Measurements from ENCODE around the gene SSH3.
"Not testable (repeated sequence)": the region's sequence is repeated elsewhere in the genome, so short reads cannot be mapped to it uniquely, and the experiment has no call there.

Gene SSH3

DNA sequence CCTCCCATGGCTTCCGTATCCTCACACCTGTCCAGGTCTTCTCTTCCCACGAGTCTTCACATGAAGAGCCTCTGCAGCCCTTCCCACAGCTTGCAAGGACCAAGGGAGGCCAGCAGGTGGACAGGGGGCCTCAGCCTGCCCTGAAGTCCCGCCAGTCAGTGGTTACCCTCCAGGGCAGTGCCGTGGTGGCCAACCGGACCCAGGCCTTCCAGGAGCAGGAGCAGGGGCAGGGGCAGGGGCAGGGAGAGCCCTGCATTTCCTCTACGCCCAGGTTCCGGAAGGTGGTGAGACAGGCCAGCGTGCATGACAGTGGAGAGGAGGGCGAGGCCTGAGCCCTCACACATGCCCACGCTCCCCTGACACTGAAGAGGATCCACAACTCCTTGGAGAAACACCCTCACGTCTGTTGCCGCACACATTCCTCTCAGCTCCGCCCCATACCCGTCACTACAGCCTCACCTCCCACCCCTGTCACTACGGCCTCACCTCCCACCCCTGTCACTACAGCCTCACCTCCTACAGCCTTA lies 8.3 kb downstream of the SSH3 start:
- no peak for DNase-seq (ENCODE audit: low read depth in 2 of 2)

DNA sequence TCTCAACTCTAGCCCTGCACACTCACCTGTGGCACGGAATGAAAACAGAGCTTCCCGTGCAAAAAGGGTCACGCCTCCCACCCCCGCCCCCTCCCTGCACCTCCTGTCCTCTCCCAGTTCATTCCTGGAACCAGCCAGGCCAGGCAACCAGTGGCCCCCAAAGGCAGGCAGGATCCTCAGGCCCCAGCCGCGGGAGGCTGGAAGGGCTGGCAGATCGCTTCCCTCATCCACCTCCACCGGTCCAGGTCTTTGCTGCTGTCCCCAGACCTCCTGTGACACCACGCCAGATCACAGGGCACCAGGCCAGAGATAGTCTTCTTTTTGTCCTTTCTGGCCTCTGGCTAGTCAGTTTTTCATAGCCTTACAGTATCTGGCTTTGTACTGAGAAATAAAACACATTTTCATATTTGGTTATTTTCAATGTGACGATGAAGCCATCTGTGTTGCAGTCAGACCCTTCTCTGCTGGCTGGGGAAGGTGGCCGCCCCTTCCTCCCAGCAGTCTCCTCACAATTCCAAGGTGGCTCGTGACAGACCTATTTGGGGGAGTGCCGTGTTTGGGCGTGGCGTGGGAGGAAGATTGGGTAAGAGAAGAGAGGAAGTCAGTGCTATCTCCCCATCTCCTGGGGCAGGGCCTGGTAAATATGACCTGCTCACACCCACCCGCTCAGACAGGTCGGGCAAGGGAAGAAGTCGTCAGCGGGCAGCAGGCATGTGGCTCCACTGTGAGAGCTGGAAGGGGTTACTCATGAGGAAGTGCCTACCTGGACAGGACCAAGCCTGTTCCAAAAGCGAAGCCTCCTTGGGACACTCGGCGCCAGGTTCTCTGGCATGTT lies 9.1 kb downstream of the SSH3 start:
- DNase-seq (ENCODE audit: low read depth in 2 of 2), result no peak

DNA sequence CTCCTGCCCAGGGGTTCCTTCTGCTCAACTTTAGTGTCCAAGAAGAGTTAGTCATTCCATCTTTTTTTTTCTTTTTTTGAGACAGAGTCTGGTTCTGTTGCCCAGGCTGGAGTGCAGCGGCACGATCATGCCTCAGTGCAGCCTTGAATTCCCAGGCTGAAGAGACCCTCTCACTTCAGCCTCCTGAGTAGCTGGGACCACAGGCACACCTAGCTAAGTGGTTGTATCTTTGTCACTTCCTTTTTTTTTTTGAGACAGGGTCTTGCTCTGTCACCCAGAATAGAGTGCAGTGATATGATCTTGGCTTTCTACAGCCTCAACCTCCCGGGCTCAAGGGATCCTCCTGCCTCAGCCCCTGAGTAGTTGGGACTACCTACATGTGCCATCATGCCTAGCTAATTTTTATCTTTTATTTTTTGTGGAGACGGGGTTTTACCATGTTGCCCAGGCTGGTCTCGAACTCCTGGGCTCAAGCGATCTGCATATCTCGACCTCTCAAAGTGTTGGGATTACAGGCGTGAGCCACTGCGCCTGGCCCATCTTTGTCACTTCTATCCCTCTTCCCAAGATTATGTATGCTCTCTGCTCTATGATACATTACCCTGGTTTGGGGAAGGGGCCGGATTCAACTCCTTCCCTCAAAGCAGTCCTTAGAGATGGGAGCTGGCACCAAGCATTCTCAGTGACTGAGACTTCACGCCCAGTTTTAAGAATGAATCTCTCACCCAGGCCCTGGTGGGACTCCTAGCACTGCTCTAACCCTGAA lies 10.0 kb downstream of the SSH3 start:
- no peak for DNase-seq (ENCODE audit: low read depth in 2 of 2)

DNA sequence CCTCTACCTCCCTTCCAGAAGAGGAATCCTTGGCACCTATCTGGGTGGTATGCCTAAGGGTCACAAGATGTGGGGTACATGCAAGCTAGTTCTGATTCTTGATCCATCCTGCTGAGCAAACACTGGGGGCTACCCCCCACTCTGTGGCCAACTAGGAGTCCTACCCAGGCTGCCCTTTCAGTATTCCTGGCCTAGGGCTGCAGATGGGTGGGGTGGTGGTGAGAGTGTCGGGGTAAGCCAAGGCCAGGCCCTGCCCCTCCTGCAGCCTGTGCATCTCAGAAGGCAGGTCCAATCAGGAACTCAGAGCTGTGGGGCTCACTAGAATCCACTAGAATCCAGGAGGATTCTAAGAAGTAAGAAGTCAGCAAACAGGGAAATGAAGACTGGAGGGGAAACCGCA lies 10.9 kb downstream of the SSH3 start:
- DNase-seq (ENCODE audit: low read depth in 2 of 2), result no peak

DNA sequence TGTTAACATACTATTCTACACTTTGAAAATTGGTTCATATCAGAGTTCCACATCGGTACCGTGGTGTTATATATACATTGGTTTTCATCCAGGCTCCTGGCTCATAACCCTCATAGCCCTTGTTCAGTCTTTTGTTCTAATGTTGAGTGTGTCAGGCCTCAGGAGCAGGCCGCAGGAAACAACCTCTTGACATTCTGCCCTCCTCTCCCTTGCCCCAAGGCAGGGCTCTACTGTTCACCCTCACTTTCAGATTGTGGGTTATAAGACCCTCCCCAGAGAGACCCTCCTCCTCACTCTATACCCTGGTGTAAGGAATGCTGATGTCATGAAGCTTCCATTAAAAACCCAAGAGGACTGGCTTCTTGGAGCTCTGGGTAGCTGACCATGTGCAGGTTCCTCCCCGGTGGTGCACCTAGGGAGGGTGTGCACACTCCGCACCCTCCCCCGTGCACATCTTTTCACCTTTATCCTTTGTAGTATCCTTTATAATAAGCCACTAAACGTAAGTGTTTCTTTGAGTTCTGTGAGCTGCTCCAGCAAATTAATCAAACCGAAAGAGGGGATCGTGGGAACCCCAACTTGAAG lies 12.1 kb downstream of the SSH3 start:
- no peak for DNase-seq (ENCODE audit: low read depth in 2 of 2)

DNA sequence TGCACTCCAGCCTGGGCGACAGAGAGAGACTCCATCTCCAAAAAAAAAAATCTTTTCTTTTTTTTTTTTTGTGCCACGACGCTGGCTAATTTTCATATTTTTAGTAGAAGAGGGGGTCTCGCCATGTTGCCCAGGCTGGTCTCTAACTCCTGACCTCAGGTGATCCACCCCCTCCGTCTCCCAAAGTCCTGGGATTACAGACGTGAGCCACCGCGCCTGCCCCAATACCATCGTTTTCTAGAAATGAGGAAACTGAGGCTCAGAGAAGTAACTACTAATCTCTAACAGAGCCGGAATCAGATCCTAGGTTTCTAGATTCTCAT lies 13.5 kb downstream of the SSH3 start:
- DNase-seq (ENCODE audit: low read depth in 2 of 2), result no peak

DNA sequence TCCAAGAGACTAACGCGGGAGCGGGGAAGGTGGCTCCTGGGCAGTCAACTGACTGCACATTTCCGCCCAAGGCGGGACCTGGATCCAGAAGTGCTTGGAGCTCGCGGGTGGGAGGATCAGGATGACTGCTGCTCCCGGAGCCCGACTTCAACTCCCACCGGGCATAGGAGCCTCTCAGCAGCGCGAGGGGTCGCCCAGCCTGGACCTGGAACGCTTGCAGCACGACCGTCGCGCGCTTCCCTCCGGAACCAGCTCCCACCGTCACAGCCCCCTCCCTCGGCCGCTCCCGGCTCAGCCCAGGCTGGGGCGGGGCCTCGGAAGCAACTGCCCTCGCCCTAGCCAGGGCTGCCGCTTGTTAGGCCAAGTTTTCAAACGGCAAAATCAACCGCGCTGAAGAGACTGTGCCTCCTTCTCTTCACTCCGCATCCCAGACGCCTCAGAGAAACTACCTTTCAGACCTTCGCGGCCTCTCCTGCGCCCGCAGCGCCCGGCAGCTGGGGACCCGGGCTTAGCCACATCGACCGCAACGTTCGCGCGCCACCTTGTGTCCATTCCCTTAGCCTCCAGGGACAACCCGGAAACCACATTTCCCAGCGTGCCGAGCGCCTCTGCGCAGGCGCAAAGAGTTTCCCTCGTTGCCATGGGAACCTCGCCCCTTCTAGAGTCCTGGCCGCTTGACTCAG lies 14.0 kb downstream of the SSH3 start:
- peak; percentile 98 for DNase-seq (ENCODE audit: low read depth in 2 of 2)

DNA sequence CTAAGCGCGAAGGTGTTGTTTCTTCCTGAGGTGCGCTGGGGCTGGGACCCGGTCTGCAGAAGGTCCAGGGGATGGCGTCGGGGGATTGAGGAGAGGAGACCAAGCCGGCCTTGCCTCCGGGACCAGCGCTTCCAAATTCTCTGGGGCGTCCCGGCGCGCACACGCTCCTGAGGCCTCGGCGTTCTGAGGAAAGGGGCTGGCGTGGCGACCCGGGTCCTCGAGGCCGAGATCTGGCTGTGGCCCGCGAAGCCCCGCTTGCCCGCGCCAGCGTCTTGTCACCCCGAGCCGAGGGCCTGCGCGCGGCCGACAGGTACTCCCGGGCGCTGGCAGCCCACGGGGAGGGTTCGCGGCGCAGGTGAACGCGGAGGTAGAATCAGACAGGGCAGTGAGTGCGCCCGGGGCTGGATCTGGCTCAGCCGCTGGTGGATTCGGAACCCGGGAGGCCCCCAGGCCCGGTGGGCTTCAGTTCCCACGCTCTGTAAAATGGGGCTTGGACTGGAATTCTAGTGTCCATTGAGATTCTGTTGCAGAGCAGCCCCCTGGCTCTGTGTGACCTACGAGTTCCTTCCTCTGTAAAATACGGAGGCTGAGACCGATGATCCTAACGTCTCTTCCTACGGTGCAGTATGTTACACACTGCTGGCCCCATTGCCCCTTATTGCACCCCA lies 14.7 kb downstream of the SSH3 start:
- DNase-seq (ENCODE audit: low read depth in 2 of 2), result no peak

DNA sequence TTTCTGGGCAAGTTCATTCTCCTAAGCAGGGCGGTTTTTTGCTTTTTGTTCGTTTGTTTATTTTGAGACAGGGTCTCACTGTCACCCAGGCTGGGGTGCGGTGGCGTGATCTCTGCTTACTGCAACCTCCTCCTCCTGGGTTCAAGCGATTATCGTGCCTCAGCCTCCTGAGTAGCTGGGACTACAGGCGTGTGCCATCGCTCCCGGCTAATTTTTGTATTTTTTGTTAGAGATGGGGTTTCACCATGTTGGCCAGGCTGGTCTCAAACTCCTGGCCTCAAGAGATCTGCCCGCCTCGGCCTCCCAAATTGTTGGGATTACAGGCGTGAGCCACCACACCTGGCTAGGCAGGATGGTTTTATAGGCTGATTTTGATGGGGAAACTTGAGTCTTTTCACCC lies 15.5 kb downstream of the SSH3 start:
- DNase-seq (ENCODE audit: low read depth in 2 of 2), result not testable (repeated sequence)

DNA sequence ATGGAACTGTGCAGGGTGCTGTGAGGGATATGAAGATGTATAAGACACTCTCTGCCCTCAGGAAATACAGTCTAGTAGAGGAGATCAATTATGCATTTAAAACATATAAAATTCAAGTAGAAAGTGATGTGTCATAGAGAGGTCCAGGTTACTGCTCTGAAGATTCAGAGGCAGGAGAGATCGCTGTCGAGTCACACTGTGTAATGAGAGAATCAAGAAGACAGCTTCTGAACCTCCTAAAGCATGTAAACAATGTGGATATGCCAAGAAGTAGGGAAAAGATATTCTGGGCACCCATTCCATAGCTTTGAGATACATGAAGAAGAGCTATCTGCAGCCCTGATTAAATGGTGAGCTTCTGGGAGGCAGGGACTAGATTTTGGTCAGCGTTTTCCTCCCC lies 16.7 kb downstream of the SSH3 start:
- no peak for DNase-seq (ENCODE audit: low read depth in 2 of 2)

DNA sequence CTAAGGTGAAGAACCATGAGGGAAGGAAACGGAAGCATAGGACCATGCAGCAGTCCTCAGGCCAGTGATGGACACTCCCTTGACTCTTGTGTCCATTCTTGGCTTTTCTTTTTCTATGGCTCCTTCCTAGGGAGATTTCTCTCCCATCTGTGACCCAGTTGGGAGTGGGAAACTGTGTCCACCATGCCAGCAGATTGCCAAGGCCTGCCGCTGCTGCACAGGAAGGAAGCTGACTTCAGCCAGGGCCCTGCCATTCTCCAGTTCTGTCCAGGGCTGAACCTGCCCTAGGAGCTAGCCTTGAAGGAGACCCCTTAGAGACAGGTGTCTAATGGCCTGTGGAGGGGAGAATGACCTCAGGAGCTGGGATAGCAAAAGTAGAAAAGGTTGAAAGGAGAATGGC lies 17.4 kb downstream of the SSH3 start:
- no peak for DNase-seq (ENCODE audit: low read depth in 2 of 2)

DNA sequence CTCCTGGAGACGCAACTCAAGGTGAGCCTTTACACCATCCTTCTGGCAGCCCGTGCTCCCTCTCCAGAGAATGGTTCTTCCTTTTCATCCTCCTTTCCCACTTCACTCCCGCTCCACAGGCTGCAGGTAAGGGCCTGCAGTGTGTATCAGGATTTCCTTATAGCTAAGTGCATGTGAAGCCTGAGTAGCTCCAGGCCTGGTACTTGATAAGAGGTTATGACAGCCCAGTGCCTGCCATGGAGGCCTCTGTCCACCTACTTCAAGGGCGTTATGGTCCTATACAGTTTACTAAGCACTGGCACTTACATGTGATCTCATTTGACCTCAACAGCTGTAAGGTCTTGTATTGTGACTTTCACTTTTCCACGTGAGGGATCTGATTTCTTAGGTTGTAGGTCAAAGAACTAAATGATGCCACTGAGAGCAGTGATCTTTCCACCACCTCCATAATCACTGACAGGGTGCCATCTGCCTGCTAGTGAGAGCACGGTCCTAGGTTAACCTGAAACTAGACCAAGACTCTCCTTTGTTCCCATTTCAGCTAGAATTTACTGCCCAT lies 18.1 kb downstream of the SSH3 start:
- no peak for DNase-seq (ENCODE audit: low read depth in 2 of 2)

DNA sequence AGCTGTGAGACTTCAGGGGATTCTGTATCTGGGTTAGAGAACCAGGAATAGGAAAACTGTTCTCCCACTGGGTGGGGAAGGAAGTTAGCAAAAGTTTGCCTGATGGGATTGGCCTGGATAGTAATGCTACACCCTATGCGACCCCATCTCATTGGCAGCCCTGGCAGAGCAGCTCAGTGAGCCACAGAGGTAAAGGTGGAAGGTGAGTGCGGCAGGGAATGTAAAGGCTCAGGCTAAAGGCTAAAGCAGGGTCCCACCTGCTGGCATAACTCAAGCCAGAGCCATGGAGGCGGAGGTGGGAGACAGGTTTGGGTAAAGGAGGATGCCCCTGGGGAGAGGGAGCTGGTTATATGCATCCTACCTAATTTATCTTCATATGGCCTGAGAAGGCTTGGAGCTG lies 18.7 kb downstream of the SSH3 start:
- DNase-seq (ENCODE audit: low read depth in 2 of 2), result no peak

DNA sequence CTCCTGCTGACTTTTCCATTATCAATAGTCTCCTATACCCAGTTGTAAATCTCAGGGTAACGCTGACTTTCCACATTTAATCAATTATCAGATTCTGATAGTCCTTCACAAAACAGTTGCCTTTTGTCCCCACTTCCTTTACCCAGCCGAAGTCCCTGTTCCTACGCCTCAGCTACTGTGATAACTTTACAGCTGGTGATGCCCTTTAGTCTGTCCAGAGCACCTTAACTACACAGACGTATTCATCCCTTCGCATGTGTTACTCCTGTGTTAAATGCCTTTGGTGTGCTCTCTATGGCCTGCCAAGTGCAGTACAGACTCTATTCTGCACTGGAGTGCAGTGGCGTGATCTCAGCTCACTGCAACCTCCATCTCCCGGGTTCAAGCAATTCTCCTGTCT lies 20.2 kb downstream of the SSH3 start:
- no peak for DNase-seq (ENCODE audit: low read depth in 2 of 2)

DNA sequence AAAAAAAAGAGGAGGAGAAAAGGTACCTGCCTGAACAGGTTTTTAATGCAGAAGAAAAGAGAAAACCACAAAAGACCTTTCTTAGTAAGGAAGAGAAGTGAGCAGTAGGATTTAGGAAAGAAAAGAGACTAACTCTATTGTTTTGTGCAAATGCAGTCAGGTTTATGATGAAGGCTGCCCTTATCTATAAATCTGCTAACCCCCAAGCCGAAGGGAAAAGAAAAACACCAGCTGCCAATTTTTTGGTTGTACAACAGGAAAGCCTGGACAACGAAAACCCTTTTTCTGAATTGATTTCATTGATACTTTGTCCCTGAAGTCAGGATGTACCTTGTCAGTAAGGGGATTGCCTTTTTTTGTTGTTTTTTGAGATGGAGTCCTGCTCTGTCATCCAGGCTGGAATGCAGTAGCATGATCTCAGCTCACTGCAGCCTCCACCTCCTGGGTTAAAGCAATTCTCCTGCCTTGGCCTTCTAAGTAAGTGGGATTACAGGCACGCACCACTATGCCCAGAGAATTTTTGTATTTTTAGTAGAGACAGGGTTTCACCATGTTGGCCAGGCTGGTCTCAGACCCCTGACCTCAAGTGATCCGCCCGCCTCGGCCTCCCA lies 28.9 kb downstream of the SSH3 start:
- DNase-seq (ENCODE audit: low read depth in 2 of 2), result no peak

DNA sequence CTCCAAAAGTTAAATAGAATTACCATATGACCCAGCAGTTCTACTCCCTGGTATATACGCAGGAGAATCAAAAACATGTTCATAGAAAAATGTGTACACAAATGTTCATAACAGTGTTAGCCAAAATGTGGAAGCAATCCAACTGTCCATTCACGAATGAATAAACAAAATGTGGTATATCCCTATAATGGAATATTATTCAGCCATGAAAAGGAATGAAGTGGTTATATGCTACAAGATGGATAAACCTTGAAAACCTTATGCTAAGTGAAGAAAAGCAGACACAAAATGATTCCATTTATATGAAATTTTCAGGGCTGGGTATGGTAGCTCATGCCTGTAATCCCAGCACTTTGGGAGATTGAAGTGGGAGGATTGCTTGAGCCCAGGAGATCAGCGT lies 33.9 kb downstream of the SSH3 start:
- no peak for DNase-seq (ENCODE audit: low read depth in 2 of 2)

DNA sequence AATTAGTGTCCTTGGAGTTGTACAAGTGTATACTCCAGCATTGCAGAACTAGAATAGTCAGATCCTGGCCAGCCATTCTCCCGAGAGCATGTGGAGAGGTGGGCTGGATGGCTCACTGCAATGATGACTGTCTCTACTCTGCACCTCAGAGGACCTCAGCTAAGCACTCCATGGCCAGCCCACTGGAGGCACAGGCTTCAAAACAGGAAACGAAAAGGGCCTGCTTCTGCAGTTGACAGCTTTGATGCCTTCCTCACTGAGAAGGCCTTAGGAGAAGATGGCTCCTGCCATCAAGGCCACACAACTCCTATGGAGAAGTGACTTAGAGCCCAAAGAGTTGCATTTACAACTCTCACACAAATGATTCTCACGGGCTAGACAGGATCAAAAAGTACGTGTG lies 40.9 kb downstream of the SSH3 start:
- DNase-seq (ENCODE audit: low read depth in 2 of 2), result no peak

DNA sequence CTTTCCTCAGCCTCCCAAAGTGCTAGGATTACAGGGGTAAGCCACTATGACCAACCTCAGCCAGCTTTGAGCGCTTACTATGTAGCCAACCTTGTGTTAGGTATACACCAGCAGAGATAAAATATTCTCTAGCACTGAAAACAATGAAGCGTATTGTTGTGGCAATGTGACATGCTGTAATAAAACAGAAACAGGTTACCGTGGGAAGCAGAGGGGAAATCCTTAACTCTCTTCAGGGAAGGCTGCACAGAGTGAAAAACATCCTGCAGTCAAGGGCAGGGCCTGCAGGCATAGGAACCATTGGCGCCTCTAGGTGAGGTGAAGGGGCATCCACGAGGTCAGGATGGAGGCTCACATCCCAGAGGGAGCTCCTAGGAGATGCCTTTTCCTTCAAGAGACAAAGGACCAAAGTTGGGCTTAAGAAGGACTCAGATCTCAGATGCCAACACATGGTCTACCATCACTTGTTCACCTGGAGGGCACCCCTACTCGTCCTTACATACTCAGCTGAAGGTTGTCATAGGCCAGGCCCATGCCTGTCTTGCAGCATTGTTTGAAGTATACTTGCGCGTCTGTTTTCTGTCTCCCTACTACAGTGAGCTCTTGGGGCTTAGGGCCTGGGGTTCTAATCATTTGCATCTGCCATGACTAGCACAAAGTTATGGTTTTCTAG lies 42.1 kb downstream of the SSH3 start:
- no peak for DNase-seq (ENCODE audit: low read depth in 2 of 2)

DNA sequence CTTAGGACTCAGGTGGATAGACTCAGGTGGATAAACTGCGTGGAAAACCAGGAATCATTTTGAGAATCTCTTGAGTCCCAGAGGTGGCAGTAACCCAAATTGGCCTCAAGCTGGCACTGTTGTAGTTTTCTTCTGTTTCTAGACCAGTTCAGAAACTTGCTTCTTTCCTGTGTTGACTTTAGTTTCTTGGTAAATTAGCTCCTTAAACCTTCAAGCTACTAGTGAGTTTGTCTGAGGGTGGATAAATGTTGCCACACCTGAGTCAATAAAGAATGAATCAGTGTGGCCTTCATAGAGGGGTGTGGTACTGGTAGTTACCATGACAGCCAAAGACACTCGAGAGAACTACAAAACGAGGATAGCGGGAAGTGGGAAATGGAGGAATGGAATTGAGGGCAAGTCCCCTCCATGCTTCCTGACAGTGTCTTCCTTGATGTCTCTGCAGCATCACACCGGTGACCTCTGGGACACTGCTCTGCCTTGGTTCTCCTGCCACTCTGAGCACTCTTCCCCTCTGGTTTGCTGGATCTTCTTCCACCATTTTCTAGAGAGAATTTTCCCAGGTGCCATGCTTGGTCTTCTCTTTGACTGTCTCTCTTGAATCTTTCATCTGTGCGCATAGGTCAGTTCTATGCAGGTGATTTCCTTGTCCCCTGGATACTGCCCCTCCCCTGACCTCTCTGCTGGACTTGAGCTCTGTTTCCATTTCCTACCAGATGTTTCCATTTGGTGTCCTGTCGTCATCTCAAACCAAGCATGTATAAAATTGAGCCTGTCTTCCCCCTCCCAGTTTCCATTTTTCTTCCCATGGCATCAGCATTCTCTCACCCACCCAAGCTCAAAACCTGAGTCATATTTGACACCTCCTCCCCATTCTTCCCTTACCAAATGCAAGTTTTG lies 42.8 kb downstream of the SSH3 start:
- no peak for DNase-seq (ENCODE audit: low read depth in 2 of 2)
